Stromal cell of bone marrow (primary cell): ENCODE data around the gene HOXD8.

ENCODE experiments used
- DNase-seq: peaks from one replicate; pipeline ENCODE4 v3.0.0-alpha.2; 2012; ENCODE audit warnings: low read depth

HOXD8 gene

DNA sequence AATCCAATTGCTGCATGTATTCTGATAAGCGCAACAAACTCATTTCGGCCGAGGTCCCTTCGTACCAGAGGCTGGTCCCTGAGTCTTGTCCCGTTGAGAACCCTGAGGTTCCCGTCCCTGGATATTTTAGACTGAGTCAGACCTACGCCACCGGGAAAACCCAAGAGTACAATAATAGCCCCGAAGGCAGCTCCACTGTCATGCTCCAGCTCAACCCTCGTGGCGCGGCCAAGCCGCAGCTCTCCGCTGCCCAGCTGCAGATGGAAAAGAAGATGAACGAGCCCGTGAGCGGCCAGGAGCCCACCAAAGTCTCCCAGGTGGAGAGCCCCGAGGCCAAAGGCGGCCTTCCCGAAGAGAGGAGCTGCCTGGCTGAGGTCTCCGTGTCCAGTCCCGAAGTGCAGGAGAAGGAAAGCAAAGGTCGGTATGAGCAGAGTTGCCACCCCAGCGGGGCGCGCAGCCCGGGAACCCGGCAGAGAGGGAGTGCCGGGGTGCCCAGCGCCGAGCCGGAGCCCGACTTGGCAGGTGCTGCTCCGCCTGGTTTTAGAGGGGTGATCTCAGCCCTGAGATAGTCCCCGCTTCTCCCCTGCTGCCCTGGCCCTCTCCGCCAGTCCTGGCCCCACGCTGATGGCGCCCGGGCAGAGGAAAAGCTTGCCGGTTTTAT, 12.2 kb upstream of the HOXD8 start:
- DNase-seq, result no peak

DNA sequence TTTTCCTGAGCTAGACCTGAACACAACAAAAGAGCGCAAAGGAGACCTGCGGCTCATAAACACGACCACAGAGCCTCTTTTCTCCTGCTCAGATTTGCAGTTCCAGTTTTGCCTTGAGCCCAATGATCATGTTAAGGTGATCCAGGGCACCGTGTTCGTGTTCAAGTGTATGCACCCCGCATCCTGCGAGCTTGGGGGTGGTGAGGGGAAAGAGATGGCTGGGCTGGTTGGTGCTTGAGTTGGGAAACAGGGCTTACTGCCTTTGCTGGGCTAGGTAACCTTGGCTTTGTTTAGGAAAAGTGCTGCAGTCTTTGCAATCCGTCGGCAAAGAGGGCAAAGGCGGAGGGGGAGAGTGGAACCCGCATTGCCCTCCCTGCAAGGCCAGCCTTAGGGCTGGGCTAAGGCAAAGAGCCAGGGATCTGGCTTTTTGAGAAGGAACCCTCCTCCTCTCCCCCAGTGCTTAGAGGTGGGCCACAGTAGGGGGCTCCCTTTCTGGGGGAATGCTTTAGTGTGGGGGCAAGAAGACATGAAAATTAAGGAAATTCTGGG, 11.6 kb upstream of the HOXD8 start:
- no peak for DNase-seq

DNA sequence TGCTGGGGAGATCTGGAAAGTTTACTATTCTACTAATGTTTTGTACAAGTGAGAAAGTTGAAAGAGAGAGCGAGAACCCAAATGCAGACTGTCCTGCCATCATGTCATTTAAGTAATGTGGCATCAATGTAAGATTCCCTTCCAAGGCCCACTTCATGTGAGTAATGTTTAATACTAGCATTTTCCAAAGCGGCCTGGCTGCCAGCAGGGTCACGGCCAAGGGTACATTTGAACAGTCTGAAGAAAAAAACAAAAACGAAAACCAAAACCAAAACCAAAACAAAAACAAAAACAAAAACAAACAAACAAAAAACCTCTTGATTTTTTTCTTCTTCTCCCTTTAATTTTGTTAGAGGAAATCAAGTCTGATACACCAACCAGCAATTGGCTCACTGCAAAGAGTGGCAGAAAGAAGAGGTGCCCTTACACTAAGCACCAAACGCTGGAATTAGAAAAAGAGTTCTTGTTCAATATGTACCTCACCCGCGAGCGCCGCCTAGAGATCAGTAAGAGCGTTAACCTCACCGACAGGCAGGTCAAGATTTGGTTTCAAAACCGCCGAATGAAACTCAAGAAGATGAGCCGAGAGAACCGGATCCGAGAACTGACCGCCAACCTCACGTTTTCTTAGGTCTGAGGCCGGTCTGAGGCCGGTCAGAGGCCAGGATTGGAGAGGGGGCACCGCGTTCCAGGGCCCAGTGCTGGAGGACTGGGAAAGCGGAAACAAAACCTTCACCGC, 10.7 kb upstream of the HOXD8 start:
- no peak for DNase-seq

DNA sequence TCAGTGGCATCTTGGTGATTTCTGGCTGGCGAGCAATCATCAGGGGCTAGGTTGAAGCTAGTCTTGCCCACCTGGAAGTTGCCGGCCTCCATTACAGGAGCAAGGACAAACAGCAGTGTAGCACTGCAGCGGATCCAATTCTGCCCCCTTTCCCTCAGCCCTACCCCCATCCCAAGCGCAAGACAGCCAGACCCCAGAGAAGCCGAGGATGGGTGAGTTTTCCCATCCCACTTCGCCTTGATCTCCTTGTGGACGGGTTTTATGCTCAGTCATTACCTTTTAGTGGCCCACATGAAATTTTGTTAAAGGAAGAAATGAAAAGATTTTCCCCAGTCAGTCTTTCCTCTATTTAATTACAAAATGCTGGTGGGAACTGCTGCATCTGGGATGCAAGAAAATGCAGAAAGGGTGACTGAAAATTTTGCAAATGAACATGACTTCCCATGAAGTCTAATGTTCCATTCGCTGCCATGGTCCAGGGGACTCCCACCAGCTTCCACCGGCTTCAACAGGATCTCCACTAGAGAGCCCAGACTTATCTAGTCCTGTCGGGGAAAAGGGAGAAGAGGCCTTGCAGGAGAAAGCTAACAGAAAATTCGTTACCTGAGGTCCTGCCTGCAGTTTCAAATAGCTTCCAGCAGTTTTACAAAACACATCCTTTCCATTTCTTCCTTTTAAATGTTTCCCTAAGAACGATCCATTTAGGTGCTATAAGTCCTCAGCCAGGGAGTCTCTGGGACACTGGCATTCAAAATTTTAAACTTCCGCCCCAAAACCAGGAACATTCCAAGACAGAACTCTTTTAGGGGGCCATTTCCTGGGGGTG, 8.9 kb upstream of the HOXD8 start:
- DNase-seq, result no peak

DNA sequence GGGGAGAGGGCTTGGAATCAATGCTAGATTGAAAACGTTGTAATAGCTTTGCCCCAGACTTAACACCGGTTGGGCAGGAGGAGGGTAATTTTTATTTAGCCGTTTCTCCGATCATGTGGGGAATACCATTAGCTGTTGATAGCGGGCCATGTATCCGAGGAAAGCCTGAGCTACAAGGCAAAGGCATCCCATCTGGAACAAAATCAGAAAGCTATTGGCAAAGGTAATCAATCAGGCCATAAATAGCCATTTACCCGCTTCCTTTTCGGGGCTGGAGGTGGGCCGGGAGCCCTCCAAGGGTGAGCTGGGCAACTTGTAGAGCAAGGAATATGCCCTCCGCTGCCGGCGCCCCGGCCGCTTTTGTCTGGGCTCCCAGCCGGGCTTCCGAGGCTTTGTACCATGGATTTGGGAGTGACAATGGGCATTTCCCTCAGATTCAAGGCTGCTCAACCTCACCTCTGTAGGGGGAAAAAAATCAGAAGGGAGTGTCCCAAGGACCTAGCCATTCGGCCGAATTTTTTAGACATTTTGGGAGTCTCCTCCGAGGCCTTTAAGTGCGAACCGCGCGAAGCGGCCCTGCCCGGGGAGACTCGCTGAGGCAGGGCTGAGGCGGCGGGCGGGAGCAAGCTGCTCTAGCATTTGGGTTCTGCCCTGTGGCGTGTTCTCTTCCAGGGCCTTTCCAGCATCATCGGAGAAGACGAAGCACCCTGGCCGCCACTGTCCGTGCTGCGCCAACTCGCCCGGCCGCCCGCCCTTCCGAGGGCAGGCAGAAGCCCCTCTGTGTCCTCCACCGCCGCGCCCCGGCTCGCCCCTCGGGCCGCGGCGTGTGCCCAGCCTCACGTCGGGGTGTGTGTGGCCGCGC, 8.1 kb upstream of the HOXD8 start:
- DNase-seq, result no peak

DNA sequence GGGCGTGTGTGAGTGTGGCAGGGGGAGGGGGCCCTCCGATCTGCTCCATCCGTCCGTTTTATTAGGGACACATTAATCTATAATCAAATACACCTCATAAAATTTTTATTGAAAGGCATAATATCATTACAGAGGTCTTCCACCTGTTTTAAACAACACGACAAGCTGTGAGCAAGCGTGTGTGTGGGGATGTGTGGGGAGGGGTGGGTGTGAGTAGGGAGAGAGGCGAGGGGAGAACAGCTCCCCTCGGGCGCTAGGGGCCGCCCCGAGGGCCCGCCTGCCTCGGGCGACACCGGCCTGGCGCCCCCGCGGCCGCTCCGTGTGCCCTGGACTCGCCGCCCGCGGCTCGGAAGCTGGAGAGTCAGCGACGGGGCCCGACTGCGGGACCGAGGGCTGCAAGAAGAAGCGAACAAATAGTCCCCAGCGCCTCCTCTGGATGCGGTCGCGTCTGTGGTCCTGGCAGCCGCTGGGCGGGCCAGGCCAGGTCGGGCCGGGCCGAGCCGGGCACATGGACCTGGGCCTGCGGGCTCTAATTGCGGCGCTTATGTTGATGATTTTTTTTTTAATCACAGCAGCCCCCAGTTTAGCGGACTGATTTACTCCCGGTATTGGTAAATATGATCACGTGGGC, 7.3 kb upstream of the HOXD8 start:
- DNase-seq, result no peak

DNA sequence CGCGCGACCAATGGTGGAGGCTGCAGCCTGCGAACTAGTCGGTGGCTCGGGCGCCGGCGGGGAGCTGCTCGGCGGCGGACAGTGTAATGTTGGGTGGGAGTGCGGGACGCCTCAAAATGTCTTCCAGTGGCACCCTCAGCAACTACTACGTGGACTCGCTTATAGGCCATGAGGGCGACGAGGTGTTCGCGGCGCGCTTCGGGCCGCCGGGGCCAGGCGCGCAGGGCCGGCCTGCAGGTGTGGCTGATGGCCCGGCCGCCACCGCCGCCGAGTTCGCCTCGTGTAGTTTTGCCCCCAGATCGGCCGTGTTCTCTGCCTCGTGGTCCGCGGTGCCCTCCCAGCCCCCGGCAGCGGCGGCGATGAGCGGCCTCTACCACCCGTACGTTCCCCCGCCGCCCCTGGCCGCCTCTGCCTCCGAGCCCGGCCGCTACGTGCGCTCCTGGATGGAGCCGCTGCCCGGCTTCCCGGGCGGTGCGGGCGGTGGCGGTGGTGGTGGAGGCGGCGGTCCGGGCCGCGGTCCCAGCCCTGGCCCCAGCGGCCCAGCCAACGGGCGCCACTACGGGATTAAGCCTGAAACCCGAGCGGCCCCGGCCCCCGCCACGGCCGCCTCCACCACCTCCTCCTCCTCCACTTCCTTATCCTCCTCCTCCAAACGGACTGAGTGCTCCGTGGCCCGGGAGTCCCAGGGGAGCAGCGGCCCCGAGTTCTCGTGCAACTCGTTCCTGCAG, 6.7 kb upstream of the HOXD8 start, which contains the start of gene HOXD9:
Gene HOXD9, plus strand, starts transcription at position 37 of the 728 bp plus-strand sequence. Its CDS starts 50 bp downstream, at position 87.
- no peak for DNase-seq

DNA sequence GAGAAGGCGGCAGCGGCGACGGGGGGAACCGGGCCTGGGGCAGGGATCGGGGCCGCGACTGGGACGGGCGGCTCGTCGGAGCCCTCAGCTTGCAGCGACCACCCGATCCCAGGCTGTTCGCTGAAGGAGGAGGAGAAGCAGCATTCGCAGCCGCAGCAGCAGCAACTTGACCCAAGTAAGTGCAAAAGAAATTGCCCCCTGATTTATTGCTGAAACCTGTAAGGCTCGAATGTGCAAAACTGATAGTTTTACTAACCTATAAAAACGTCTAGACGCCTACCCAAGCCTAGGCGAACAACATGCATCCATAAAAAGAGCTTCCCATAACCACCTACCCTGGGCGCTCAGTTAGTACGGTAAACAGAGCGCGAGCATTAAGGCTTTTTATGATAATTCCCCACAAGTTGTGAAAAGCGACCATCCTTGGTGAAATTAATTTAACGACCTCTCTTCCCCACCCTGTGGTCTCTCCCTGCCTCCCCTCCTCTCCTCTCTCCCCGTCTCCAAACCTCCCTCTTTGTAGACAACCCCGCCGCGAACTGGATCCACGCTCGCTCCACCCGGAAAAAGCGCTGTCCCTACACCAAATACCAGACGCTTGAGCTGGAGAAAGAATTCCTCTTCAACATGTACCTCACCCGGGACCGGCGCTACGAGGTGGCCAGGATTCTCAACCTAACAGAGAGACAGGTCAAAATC, 5.9 kb upstream of the HOXD8 start:
- no peak for DNase-seq

DNA sequence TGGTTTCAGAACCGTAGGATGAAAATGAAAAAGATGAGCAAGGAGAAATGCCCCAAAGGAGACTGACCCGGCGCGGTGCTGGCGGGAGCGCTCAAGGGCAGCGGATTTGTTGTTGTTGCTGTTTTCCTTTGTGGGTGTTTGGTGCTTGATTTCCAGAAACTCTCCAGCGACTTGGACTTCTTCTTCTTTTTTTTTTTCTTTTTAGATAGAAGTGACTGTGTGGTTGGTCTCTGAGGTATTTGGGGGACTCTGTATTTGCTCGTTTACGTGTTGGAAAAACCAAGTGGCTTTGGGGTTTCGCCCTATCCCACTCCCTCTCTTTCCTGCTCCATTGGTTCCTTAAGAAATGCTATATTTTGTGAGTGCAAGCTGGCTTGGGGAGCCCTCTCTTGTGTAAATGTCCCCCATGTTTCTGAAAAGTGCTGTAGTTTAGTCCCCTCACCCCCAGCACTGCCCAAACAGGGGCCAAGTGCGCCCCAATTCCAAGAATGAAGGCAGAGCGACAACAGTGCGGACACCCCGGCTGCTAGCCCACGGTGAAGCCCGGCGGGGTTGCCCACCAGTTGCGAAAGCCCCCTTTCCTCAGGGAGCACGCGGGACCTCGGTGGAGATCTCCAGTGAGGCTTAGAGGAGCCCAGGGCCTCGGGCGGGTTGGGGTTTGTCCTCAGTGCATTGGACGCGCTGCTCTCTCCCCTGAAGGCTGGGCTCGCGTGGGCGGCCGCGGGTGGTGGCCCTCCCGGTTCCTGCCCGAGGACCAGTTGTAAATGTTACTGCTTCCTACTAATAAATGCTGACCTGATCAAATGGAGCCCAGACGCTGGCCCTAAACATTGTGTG, 5.2 kb upstream of the HOXD8 start:
- no peak for DNase-seq

DNA sequence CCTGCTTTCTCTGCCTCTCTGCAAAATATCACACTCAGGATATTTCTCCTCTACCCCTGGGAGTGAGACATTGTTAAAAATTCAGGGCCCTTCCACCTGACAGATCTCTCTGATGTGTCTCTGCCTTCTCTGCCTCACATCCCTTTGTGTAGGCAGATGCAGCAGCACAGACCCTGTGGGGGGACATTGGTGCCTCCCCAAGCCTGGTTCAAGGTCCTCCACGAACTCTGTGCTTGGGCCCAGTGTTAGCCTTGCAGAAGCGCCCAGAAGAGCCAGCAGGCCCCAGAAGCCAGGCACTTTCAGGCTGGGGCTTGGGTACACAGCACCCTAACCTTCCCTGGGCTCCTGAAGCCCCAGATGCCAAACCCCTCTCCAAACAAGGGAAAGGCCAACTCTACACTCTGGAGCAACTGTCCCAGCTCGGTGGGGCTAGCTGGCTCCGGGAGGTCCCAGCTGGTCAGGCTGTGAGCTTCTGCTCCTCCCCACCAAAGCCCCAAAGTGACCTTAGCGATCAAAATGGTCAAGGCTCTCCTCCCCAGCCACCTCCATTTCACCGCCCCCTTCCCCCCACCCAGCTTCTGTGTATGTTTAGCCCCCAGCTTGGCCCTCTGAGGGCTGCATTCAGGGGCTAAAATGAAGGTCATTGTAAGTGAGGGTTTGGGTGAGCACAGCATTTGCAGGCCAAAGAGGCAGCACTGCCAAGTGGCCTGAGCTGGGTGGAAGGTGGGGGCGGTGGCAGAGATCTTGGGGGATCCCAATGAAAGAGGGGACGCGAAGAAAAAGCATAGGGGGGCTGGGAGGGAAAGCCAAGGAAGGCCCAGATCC, 4.3 kb upstream of the HOXD8 start:
- no peak for DNase-seq

DNA sequence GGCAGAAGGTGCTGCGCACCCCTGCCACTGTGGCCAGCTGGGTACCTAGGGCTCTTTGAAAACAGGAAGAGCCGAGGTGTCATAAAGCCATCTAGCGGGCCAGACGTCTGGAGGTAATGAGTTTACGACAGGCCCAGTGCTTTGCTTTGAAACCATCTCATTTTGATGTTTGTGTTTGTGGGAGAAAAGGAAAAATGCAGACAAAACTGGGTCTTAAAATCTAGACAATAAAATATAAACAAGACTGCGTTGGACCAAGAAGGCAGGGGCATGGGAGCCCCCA, 3.8 kb upstream of the HOXD8 start:
- DNase-seq, result no peak

DNA sequence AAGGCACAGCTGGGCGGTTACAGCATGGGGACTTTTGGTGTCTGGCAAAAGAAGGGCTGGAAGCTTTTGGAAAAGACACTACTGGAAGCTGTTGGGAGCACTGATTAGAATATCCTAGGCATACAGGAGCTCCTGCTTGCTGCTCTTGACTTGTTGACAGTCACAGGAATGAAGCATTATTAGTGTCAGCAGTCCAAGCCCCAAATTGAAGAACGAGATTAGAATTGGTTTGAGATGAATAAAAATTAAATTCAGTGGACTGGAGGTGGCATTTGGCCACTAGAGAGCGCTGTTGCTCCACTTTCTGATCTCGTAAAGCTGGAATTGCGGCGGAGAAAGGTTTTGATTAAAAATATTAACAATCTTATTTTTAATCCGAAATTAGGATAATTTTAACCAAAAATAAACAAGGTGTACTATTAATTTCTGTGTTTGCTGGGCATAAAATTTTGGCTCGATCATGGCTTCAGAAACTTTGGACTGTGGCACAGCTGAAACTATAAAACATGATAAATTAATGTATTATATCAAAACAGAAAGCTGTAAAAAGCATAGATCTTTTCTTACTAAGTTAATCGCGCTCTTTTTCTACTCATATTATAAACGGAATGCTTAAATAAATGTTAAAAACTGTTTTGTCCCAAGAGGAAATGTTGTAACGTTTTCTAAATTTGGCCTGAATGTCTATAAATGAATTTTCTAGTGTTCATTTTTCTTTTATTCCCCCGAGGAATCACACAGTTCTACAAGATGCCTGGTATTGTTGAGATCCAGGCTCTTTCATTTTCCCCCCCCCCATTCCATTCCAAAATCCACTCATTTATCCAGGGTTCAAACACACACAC, 2.4 kb upstream of the HOXD8 start:
- no peak for DNase-seq

DNA sequence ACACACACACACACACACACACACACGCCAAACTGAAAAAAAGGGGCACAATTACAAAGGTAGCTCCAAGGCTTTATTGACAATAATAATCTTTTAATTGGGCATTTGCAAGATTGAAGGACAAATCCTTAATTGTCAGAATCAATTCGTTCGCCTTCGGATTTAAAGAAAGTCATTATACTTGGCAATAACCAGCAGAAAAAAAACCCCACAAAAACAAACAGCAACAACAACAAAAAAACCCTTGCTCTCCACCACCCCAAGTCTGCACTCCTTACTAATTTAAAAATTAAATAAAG, 1.8 kb upstream of the HOXD8 start:
- DNase-seq, result no peak

DNA sequence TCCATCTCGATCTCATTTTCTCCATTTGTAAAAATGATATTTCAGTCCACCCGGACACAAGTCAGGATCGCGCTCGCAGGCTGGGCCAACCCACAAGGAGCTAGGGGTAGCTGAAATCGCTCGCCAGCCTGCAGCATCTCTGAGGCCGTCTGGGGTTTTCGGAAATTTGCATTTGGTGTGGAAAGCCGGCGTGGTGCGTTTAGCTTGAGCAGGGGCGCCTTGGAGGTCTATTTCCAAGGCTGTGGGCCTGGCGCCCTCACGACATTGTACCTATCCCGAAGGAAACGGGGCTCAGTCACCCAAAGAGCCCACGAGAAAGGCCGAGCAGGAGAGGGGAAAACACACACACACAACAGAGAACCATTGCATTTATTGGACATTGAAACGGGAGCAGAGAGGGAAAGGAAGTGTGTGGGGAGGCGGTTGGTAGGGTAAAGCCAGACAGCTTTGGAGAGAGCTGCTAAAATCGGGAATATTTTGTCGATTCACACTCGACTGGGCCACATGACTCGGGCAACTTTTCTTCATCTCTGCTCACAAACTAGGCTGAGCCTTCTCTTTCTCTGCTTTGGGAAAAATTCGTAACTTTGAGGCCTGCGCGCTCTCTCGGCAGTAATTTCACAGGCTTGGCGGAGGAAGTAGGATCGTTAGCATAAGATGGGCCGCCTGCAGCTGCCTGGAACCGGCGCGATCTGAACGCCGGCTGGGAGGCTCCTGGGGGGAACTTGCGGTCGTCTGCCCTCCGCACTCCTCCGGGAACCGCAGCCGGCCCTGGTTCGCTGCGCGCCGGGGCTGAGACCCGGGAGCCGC, 1.1 kb upstream of the HOXD8 start:
- no peak for DNase-seq

DNA sequence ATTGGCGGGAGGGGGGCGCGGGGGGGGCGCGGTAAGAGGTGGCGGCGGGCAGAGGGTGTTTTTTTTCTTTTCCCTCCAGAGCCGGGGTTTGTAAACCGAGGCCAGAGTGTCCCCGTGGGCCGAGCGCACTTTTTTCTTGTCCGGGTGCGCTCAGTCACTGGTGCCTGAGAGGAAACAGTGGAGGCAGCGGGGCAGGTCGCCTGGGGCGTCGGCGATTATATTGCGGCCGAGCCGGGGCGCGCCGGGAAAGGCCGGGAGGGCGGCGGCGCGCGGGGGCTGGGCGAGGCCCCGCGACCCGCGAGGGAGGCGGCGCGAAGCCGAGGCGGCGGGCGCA, 275 bp downstream of the HOXD8 start:
- DNase-seq, result no peak

DNA sequence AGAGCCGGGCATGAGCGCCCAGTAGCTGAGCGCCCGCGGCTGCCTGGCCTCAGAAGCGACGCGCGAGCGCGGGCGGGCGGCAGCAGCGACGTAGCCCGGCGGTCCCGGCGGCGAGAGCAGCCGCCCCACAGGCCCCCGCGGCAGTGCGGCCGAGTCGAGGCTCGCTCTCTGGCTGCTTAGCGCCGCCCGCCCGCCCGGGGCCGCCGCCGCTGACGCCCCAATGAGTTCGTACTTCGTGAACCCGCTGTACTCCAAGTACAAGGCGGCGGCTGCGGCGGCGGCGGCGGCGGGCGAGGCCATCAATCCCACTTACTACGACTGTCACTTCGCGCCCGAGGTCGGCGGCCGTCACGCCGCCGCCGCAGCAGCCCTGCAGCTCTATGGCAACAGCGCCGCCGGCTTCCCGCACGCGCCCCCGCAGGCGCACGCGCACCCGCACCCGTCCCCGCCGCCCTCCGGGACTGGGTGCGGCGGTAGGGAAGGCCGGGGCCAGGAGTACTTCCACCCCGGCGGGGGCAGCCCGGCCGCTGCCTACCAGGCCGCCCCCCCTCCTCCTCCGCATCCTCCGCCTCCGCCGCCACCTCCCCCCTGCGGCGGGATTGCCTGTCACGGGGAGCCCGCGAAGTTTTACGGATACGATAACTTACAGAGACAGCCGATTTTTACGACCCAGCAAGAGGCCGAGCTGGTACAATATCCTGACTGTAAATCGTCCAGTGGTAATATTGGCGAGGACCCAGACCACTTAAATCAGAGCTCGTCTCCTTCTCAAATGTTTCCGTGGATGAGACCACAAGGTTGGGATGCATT, 847 bp downstream of the HOXD8 start:
- DNase-seq, result no peak
